Astrocyte (in vitro differentiated cells and primary cell): Measurements from ENCODE around the gene PAPSS2.

Source experiments
- CTCF ChIP-seq: IDR thresholded peaks from 2 replicates; pipeline ENCODE4 v1.5.1; 2011; ENCODE audit warnings: low read depth, mild to moderate bottlenecking, inconsistent platforms, low read length, moderate library complexity; ENCODE audit not compliant: insufficient read depth
- EZH2 ChIP-seq: IDR thresholded peaks from 2 replicates; pipeline ENCODE4 v1.6.1; 2012; ENCODE audit warnings: mild to moderate bottlenecking, low read length, inconsistent platforms; ENCODE audit not compliant: insufficient read depth

GRCh38 chr10:87720665-87721064 lies 61.0 kb downstream of the PAPSS2 start:
- TF ChIP-seq CTCF (no peak), EZH2 (no peak)
